Measurements from ENCODE around the gene HSPA12B.

- TF ChIP-seq CTCF (IDR thresholded peaks at IDR 0.05; ENCODE audit: poor library complexity) (peak; percentile 18), EZH2 (IDR thresholded peaks at IDR 0.05; ENCODE audit: borderline replicate concordance) (no peak)
Observed at GRCh38 chr20:3767427-3768341, 35.2 kb downstream of the HSPA12B start, which contains the start of gene ADISSP.

Measured in hepatocyte (in vitro differentiated cells).